CD4-positive, CD25-positive, alpha-beta regulatory T cell (primary cell): Measurements from ENCODE around the gene FOXJ3. TPM values are rescaled to one million over a fixed set of nuclear protein-coding genes. Genes with fewer than 3 reads are reported as not detected.

Experiments used
- ATAC-seq, 2 donors: fragments of 150-1000 bp; cut with Tn5 transposase; one replicate each; pipeline ENCODE4 v1.10.0; 2021; ENCODE audit warnings: low read depth in 2 of 2, moderate number of reproducible peaks in 2 of 2, moderate library complexity in 1 of 2
- DNase-seq, 3 donors: peaks; one replicate each; pipeline versions ENCODE4 v3.0.0 to v3.0.0-alpha.2; 2012 to 2022; ENCODE audit warnings: mixed read lengths in 1 of 3
- H3K27ac ChIP-seq: one replicate; pipeline ENCODE4 v1.7.0; 2013; ENCODE audit warnings: mild to moderate bottlenecking, low read length; ENCODE audit not compliant: insufficient read depth, poor library complexity, severe bottlenecking
- H3K27me3 ChIP-seq: one replicate; pipeline ENCODE4 v1.7.0; 2013; ENCODE audit warnings: low read length; ENCODE audit not compliant: control insufficient read depth, insufficient read depth
- H3K36me3 ChIP-seq: one replicate; pipeline ENCODE4 v1.7.0; 2013; ENCODE audit warnings: mild to moderate bottlenecking, low read length, moderate library complexity; ENCODE audit not compliant: control insufficient read depth, insufficient read depth
- H3K4me1 ChIP-seq: 2 replicates; pipeline ENCODE4 v1.7.0; 2013; ENCODE audit warnings: mild to moderate bottlenecking, low read length; ENCODE audit not compliant: insufficient read depth, control insufficient read depth, poor library complexity, severe bottlenecking
- H3K4me3 ChIP-seq: one replicate; pipeline ENCODE4 v1.7.0; 2013; ENCODE audit warnings: low read depth, mild to moderate bottlenecking, low read length, moderate library complexity
- H3K9me3 ChIP-seq, 2 experiments: 1 replicate in 1 of 2; 2 replicates in 1 of 2; pipeline ENCODE4 v1.7.0; 2013; ENCODE audit warnings: low read length in 2 of 2, mild to moderate bottlenecking in 1 of 2, moderate library complexity in 1 of 2; ENCODE audit not compliant: control insufficient read depth in 2 of 2
- H3K27ac Mint-ChIP-seq, 3 donors: one replicate each; pipeline ENCODE4 v1.8.0; 2020 to 2022; ENCODE audit warnings: mild to moderate bottlenecking in 3 of 3, mixed read lengths in 3 of 3, moderate library complexity in 2 of 3
- H3K27me3 Mint-ChIP-seq: one replicate; pipeline ENCODE4 v1.8.0; 2022; ENCODE audit warnings: mild to moderate bottlenecking, mixed read lengths
- H3K36me3 Mint-ChIP-seq: one replicate; pipeline ENCODE4 v1.8.0; 2020; ENCODE audit warnings: mixed read lengths
- H3K4me1 Mint-ChIP-seq, 4 donors: one replicate each; pipeline ENCODE4 v1.8.0; 2020 to 2022; ENCODE audit warnings: mixed read lengths in 4 of 4, mild to moderate bottlenecking in 1 of 4
- H3K4me3 Mint-ChIP-seq, 4 donors: one replicate each; pipeline ENCODE4 v1.8.0; 2020 to 2022; ENCODE audit warnings: mild to moderate bottlenecking in 4 of 4, mixed read lengths in 4 of 4, moderate library complexity in 3 of 4
- H3K9me3 Mint-ChIP-seq, 7 donors: one replicate each; pipeline ENCODE4 v1.8.0; 2020 to 2022; ENCODE audit warnings: mixed read lengths in 7 of 7, mild to moderate bottlenecking in 3 of 7, moderate library complexity in 2 of 7
- polyA plus RNA-seq, 4 donors: library from polyadenylated mRNA; unstranded; fragments of 300-500 nt; fragmentation: Illumina TruSeq; gene quantifications; one replicate each; pipeline ENCODE4 v1.2.3, GENCODE V29; 2021
- total RNA-seq: library from RNA; stranded (reverse); gene quantifications from one replicate; pipeline ENCODE4 v1.2.3, GENCODE V29; 2022

The FOXJ3 gene
- total and polyA plus RNA-seq, 5 donors from 2014 or later = 21.0 to 68.6 (median 37.1) TPM

DNA sequence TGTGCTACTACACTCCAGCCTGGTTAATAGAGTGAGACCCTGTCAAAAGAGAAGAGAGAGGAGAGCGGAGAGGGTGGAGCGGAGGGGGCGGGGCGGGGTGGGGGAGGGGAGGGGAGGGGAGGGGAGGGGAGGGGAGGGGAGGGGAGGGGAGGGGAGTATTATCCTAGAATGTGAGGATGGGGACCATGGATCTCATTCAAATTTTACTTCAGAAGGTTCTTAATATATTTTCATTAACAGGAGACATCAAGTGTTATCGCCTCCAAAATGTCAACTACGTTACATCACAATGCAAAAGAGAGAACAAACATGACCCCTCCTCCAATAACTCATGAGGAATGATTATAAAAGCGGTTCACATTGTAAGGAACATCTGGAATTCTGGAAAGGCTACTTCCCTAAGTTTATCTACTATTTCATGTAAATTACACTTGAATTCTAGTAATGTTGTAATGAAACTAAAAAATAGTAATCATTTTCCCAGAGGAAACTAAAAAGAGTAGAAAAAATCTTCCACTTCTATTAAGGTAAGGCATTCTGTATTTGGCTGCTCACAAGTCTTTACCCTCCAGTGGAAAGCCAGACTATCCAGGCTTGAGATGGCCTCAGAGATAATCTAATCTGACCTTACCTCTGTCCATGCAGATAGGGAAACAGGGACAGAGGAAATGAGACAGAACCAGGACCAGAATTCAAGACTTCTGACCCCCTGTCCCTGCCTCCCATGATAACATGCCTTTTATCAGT lies 151.7 kb downstream of the FOXJ3 start:
- H3K4me1 Mint-ChIP-seq = peaks cover 0 to 15% (median 2%) of the 10 kb centered on the region in 4 donors
- no peaks in the 10 kb centered on the region for H3K9me3 ChIP-seq
- peaks cover 39% of the 10 kb centered on the region for H3K36me3 Mint-ChIP-seq
- H3K9me3 Mint-ChIP-seq = no peaks in the 10 kb centered on the region
- no peak overlapping the region for H3K4me3 ChIP-seq
- no peak overlapping the region for H3K27ac ChIP-seq
- no peaks in the 10 kb centered on the region for H3K27me3 ChIP-seq
- H3K27ac Mint-ChIP-seq = peak overlapping the region in 2 of 3 donors; percentile 9 to 57
- H3K27me3 Mint-ChIP-seq = no peaks in the 10 kb centered on the region
- H3K4me1 ChIP-seq = no peaks in the 10 kb centered on the region
- no peak overlapping the region for H3K4me3 Mint-ChIP-seq
- peaks cover 60% of the 10 kb centered on the region for H3K36me3 ChIP-seq
- ATAC-seq (no peak), DNase-seq (no peak)

- Histone ChIP-seq H3K36me3 (peaks cover 47% of the 10 kb centered on the region), H3K27ac (no peak overlapping the region), H3K4me1 (no peaks in the 10 kb centered on the region), H3K9me3 (no peaks in the 10 kb centered on the region), H3K27me3 (no peaks in the 10 kb centered on the region), H3K4me3 (no peak overlapping the region)
- Mint-ChIP-seq H3K4me1 (peaks cover 0 to 10% (median 2%) of the 10 kb centered on the region in 4 donors), H3K36me3 (peaks cover 29% of the 10 kb centered on the region), H3K9me3 (no peaks in the 10 kb centered on the region), H3K27ac (peak overlapping the region in 1 of 3 donors; percentile 80), H3K27me3 (no peaks in the 10 kb centered on the region), H3K4me3 (no peak overlapping the region)
- DNase-seq (no peak), ATAC-seq (no peak)
Observed at GRCh38 chr1:42181687-42182086, 153.3 kb downstream of the FOXJ3 start.

DNA sequence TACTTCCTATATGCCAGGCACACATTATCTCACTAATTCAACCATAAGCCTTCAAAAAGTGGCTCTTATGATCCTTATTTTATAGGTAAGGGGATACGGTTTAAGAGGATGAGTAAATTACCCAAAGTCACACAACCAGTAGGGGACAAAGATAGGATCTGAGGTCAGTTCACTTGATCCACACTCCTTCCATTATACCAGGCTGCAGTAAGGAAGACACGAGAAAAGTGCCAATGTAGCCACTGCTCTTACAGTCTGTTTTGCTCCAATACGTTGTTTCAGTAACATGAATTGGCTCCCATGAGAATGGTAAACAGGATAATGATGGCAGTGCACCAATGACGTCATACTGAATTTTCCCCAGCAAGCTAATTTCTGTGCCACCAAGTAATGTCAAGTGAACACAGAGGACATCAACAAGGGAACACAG lies 155.1 kb downstream of the FOXJ3 start:
- Histone ChIP-seq H3K9me3 (no peaks in the 10 kb centered on the region), H3K4me3 (no peak overlapping the region), H3K4me1 (no peaks in the 10 kb centered on the region), H3K36me3 (peaks cover 37% of the 10 kb centered on the region), H3K27ac (no peak overlapping the region), H3K27me3 (no peaks in the 10 kb centered on the region)
- Mint-ChIP-seq H3K27ac (peak overlapping the region in 1 of 3 donors; percentile 80), H3K4me3 (no peak overlapping the region), H3K36me3 (peaks cover 17% of the 10 kb centered on the region), H3K4me1 (peaks cover 0 to 8% (median 2%) of the 10 kb centered on the region in 4 donors), H3K9me3 (no peaks in the 10 kb centered on the region), H3K27me3 (no peaks in the 10 kb centered on the region)
- ATAC-seq (no peak), DNase-seq (no peak)

DNA sequence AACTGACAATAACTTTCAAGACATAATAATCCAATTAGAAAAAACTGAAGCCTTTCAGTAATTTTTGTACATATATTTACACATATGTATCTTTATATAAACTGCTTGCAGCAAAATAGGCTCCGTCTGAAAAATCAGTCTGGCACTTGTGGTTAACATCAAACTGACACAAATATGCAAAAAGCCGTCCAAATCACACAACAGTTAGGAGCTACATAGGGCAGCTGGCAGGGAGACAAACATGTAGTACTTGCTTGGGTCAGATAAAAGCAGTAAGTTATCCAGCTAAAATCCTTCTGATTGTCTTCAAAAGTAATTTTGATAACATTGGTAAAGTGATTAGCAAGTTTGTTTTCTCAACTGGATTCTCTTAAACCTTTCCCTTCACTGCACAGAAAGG lies 155.8 kb downstream of the FOXJ3 start:
- Mint-ChIP-seq H3K36me3 (peaks cover 12% of the 10 kb centered on the region), H3K27ac (no peak overlapping the region), H3K9me3 (no peaks in the 10 kb centered on the region), H3K4me1 (peaks cover 0 to 8% (median 0%) of the 10 kb centered on the region in 4 donors), H3K4me3 (no peak overlapping the region), H3K27me3 (no peaks in the 10 kb centered on the region)
- DNase-seq (no peak), ATAC-seq (no peak)
- peaks cover 31% of the 10 kb centered on the region for H3K36me3 ChIP-seq
- no peaks in the 10 kb centered on the region for H3K4me1 ChIP-seq
- no peaks in the 10 kb centered on the region for H3K9me3 ChIP-seq
- H3K27ac ChIP-seq = no peak overlapping the region
- no peaks in the 10 kb centered on the region for H3K27me3 ChIP-seq
- no peak overlapping the region for H3K4me3 ChIP-seq

DNA sequence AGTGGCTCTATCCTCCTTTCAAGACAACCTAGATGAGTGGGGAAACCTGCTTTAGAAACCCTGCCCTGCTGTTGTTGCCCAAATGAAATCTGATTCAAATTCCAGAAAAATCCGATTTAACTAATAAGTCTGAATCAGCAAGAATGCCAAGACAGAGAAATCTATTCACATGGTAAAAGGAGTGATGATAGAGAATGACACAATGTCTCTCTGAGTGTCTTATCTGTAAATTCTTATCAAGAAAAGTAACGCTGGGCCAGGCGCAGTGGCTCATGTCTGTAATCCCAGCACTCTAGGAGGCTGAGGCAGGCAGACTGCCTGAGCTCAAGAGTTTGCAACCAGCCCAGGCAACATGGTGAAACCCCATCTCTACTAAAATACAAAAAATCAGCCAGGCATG lies 156.8 kb downstream of the FOXJ3 start:
- DNase-seq (no peak), ATAC-seq (no peak)
- H3K4me3 Mint-ChIP-seq = no peak overlapping the region
- H3K36me3 ChIP-seq = peaks cover 25% of the 10 kb centered on the region
- H3K27me3 ChIP-seq = no peaks in the 10 kb centered on the region
- H3K27me3 Mint-ChIP-seq = no peaks in the 10 kb centered on the region
- peaks cover 12% of the 10 kb centered on the region for H3K36me3 Mint-ChIP-seq
- no peak overlapping the region for H3K4me3 ChIP-seq
- no peaks in the 10 kb centered on the region for H3K9me3 ChIP-seq
- no peaks in the 10 kb centered on the region for H3K4me1 ChIP-seq
- no peaks in the 10 kb centered on the region for H3K9me3 Mint-ChIP-seq
- H3K4me1 Mint-ChIP-seq = peaks cover 0 to 8% (median 0%) of the 10 kb centered on the region in 4 donors
- no peak overlapping the region for H3K27ac ChIP-seq
- H3K27ac Mint-ChIP-seq = peak overlapping the region in 1 of 3 donors; percentile 5

GRCh38 chr1:42177541-42177981 lies 157.5 kb downstream of the FOXJ3 start:
- ATAC-seq = no peak
- Mint-ChIP-seq H3K27me3 (no peaks in the 10 kb centered on the region), H3K4me3 (peak overlapping the region in 1 of 4 donors; percentile 25), H3K4me1 (peaks cover 0 to 8% (median 0%) of the 10 kb centered on the region in 4 donors), H3K36me3 (peaks cover 12% of the 10 kb centered on the region), H3K27ac (peak overlapping the region in 1 of 3 donors; percentile 85), H3K9me3 (no peaks in the 10 kb centered on the region)
- Histone ChIP-seq H3K27ac (no peak overlapping the region), H3K4me1 (no peaks in the 10 kb centered on the region), H3K4me3 (no peak overlapping the region), H3K27me3 (no peaks in the 10 kb centered on the region), H3K36me3 (peaks cover 23% of the 10 kb centered on the region), H3K9me3 (no peaks in the 10 kb centered on the region)
- DNase-seq = no peak

DNA sequence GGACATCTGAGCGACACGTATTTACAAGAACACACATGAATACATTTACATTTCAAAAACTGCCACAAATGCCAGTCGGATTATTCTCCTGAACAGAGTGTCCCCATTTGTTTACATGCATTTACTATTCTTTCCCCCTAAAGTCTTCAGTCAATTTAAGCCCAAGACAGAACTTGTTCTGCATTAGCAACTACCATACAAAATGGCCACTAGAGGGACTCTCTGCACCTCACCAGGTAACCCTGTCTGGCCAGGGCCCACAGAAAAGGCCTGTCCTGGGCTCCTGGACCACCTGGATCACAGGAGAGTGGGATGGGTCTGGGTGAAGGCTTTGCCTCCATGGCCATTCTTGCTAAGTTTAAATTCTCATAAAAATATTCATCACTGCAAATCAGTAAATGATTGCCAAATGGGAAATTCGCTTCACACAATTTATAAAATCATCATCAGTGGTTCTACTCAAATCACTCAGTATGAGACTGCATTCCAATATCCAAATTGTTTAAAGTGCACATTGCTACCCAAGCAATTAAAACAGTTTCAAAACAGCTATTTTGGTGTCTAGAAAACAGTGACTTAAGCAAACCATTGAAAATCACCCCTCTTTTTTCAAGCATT lies 158.0 kb downstream of the FOXJ3 start:
- Histone ChIP-seq H3K36me3 (peaks cover 19% of the 10 kb centered on the region), H3K4me1 (no peaks in the 10 kb centered on the region), H3K9me3 (no peaks in the 10 kb centered on the region), H3K27ac (no peak overlapping the region), H3K27me3 (no peaks in the 10 kb centered on the region), H3K4me3 (no peak overlapping the region)
- Mint-ChIP-seq H3K4me3 (no peak overlapping the region), H3K9me3 (no peaks in the 10 kb centered on the region), H3K27me3 (no peaks in the 10 kb centered on the region), H3K4me1 (peaks cover 0 to 8% (median under 1%) of the 10 kb centered on the region in 4 donors), H3K36me3 (peaks cover 12% of the 10 kb centered on the region), H3K27ac (no peak overlapping the region)
- peak in 1 of 2 donors; percentile 43 for ATAC-seq
- peak in 2 of 3 donors; percentile 16 to 63 for DNase-seq
